Measurements from ENCODE around the gene RWDD3.

The RWDD3 gene

GRCh38 chr1:95284420-95284819, 50.4 kb downstream of the RWDD3 start:
- DNase-seq (ENCODE audit: low read depth): no peak
- no peak for TF ChIP-seq CTCF (IDR thresholded peaks at IDR 0.05; ENCODE audit: low read depth, low read length, missing control alignments)
- H3K4me3 ChIP-seq (ENCODE audit: low read depth, low read length): no peak overlapping the region

GRCh38 chr1:95286479-95286878, 52.5 kb downstream of the RWDD3 start:
- TF ChIP-seq CTCF (IDR thresholded peaks at IDR 0.05; ENCODE audit: low read depth, low read length, missing control alignments): no peak
- no peak overlapping the region for H3K4me3 ChIP-seq (ENCODE audit: low read depth, low read length)
- no peak for DNase-seq (ENCODE audit: low read depth)

GRCh38 chr1:95287081-95287480, 53.1 kb downstream of the RWDD3 start:
- no peak overlapping the region for H3K4me3 ChIP-seq (ENCODE audit: low read depth, low read length)
- TF ChIP-seq CTCF (IDR thresholded peaks at IDR 0.05; ENCODE audit: low read depth, low read length, missing control alignments): no peak
- no peak for DNase-seq (ENCODE audit: low read depth)

GRCh38 chr1:95287825-95288224, 53.8 kb downstream of the RWDD3 start:
- TF ChIP-seq CTCF (IDR thresholded peaks at IDR 0.05; ENCODE audit: low read depth, low read length, missing control alignments): no peak
- H3K4me3 ChIP-seq (ENCODE audit: low read depth, low read length): no peak overlapping the region
- DNase-seq (ENCODE audit: low read depth): no peak

Data from GM12864 (cell line).